Measurements from ENCODE around the gene VRK3. TPM values are rescaled to one million over a fixed set of nuclear protein-coding genes. Genes with fewer than 3 reads are reported as not detected.

The VRK3 gene
- total and polyA plus RNA-seq, 2 donors (not counting 1 experiment from before 2014, with no cell fraction given): 26.9 to 40.6 TPM

GRCh38 chr19:50030225-50030624, 5.1 kb upstream of the VRK3 start:
- Histone ChIP-seq H3K9ac (ENCODE audit: insufficient read depth, low read length) (no peak overlapping the region), H3K79me2 (ENCODE audit: control insufficient read depth, insufficient read depth, low read length) (peaks cover 22% of the 10 kb centered on the region), H4K20me1 (ENCODE audit: control insufficient read depth, extremely low read depth, insufficient read depth, low read length) (no peaks in the 10 kb centered on the region), H3K4me1 (ENCODE audit: control insufficient read depth, extremely low read depth, insufficient read depth, low read length) (no peaks in the 10 kb centered on the region), H3K27me3 (ENCODE audit: control insufficient read depth, insufficient read depth, low read length) (no peaks in the 10 kb centered on the region), H3K36me3 (ENCODE audit: control insufficient read depth, insufficient read depth, low read length) (peaks cover 9% of the 10 kb centered on the region), H3K4me2 (ENCODE audit: extremely low read depth, insufficient read depth, low read length) (no peak overlapping the region), H3K9me3 (ENCODE audit: control insufficient read depth, insufficient read depth, low read depth, low read length) (no peaks in the 10 kb centered on the region), H2AFZ (ENCODE audit: low read length) (no peak overlapping the region), H3K27ac (ENCODE audit: insufficient read depth, low read length) (no peak overlapping the region), H3K4me3 (replicated peaks in 1 of 4; ENCODE audit: control extremely low read depth in 1 of 4, insufficient read depth in 1 of 4, low read depth in 3 of 4, low read length in 4 of 4) (no peak overlapping the region)
- DNase-seq (ENCODE audit: low read depth in 2 of 2): no peak
- TF ChIP-seq CTCF (conservative IDR thresholded peaks at IDR 0.05 in 1 of 2, IDR thresholded peaks at IDR 0.05 in 1 of 2; ENCODE audit: low read depth in 1 of 2, low read length in 2 of 2) (no peak), EZH2 (IDR thresholded peaks at IDR 0.05; ENCODE audit: low read length, missing control alignments) (no peak)

- Histone ChIP-seq H3K4me3 (replicated peaks in 1 of 4; ENCODE audit: control extremely low read depth in 1 of 4, insufficient read depth in 1 of 4, low read depth in 3 of 4, low read length in 4 of 4) (peak overlapping the region; percentile 9 to 91 (median 80)), H3K27ac (ENCODE audit: insufficient read depth, low read length) (no peak overlapping the region), H2AFZ (ENCODE audit: low read length) (no peak overlapping the region), H3K9me3 (ENCODE audit: control insufficient read depth, insufficient read depth, low read depth, low read length) (no peaks in the 10 kb centered on the region), H3K79me2 (ENCODE audit: control insufficient read depth, insufficient read depth, low read length) (peaks cover 44% of the 10 kb centered on the region), H3K4me1 (ENCODE audit: control insufficient read depth, extremely low read depth, insufficient read depth, low read length) (no peaks in the 10 kb centered on the region), H4K20me1 (ENCODE audit: control insufficient read depth, extremely low read depth, insufficient read depth, low read length) (no peaks in the 10 kb centered on the region), H3K4me2 (ENCODE audit: extremely low read depth, insufficient read depth, low read length) (peak overlapping the region; percentile 98), H3K9ac (ENCODE audit: insufficient read depth, low read length) (no peak overlapping the region), H3K36me3 (ENCODE audit: control insufficient read depth, insufficient read depth, low read length) (peaks cover 4% of the 10 kb centered on the region), H3K27me3 (ENCODE audit: control insufficient read depth, insufficient read depth, low read length) (no peaks in the 10 kb centered on the region)
- DNase-seq (ENCODE audit: low read depth in 2 of 2): no peak
- TF ChIP-seq EZH2 (IDR thresholded peaks at IDR 0.05; ENCODE audit: low read length, missing control alignments): no peak
- no peak for TF ChIP-seq CTCF (conservative IDR thresholded peaks at IDR 0.05 in 1 of 2, IDR thresholded peaks at IDR 0.05 in 1 of 2; ENCODE audit: low read depth in 1 of 2, low read length in 2 of 2)
Observed at GRCh38 chr19:50026550-50026906, 1.4 kb upstream of the VRK3 start.

GRCh38 chr19:50025794-50026549, 800 bp upstream of the VRK3 start, which contains the start of gene ZNF473:
TSS of gene ZNF473 (plus strand) at chr19:50026005. CDS start at chr19:50031083, 5,078 bp downstream.
- DNase-seq (ENCODE audit: low read depth in 2 of 2): peak; percentile 94 to 96
- Histone ChIP-seq H3K4me2 (ENCODE audit: extremely low read depth, insufficient read depth, low read length) (peak within 1 kb of the TSS; percentile 98), H3K9me3 (ENCODE audit: control insufficient read depth, insufficient read depth, low read depth, low read length) (no peaks in the 10 kb centered on the region), H3K27me3 (ENCODE audit: control insufficient read depth, insufficient read depth, low read length) (no peaks in the 10 kb centered on the region), H3K4me3 (replicated peaks in 1 of 4; ENCODE audit: control extremely low read depth in 1 of 4, insufficient read depth in 1 of 4, low read depth in 3 of 4, low read length in 4 of 4) (peak within 1 kb of the TSS; percentile 91 to 92 (median 91)), H3K36me3 (ENCODE audit: control insufficient read depth, insufficient read depth, low read length) (peaks cover 2% of the 10 kb centered on the region), H3K9ac (ENCODE audit: insufficient read depth, low read length) (peak within 1 kb of the TSS; percentile 97), H3K4me1 (ENCODE audit: control insufficient read depth, extremely low read depth, insufficient read depth, low read length) (no peaks in the 10 kb centered on the region), H4K20me1 (ENCODE audit: control insufficient read depth, extremely low read depth, insufficient read depth, low read length) (no peaks in the 10 kb centered on the region), H3K79me2 (ENCODE audit: control insufficient read depth, insufficient read depth, low read length) (peaks cover 47% of the 10 kb centered on the region), H3K27ac (ENCODE audit: insufficient read depth, low read length) (peak within 1 kb of the TSS; percentile 100), H2AFZ (ENCODE audit: low read length) (peak within 1 kb of the TSS; percentile 98)
- TF ChIP-seq EZH2 (IDR thresholded peaks at IDR 0.05; ENCODE audit: low read length, missing control alignments) (no peak), CTCF (conservative IDR thresholded peaks at IDR 0.05 in 1 of 2, IDR thresholded peaks at IDR 0.05 in 1 of 2; ENCODE audit: low read depth in 1 of 2, low read length in 2 of 2) (no peak)
